NCI-H345 treated with DMSO at 0.1 percent for 48 hours (cell line): ENCODE results near the gene IFNA1.
"Not testable (repeated sequence)": the region's sequence is repeated elsewhere in the genome, so short reads cannot be mapped to it uniquely, and the experiment has no call there.

Source experiments
- DNase-seq: peaks from one replicate; lab custom pipeline; 2025; ENCODE audit not compliant: unreplicated experiment; lab: John Stamatoyannopoulos, UW

IFNA1 gene

DNA sequence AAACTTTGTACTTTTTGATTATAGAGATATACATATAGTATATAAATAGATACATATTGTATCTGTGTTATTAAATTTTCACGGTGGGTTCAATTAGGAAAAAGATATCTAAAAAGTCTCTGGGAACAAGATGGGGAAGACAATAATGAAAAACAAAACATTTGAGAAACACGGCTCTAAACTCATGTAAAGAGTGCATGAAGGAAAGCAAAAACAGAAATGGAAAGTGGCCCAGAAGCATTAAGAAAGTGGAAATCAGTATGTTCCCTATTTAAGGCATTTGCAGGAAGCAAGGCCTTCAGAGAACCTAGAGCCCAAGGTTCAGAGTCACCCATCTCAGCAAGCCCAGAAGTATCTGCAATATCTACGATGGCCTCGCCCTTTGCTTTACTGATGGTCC lies at the start of gene IFNA1:
Gene IFNA1, plus strand, starts transcription at position 301 of the 400 bp plus-strand sequence. Its CDS starts 69 bp downstream, at position 370.
- DNase-seq: no peak

DNA sequence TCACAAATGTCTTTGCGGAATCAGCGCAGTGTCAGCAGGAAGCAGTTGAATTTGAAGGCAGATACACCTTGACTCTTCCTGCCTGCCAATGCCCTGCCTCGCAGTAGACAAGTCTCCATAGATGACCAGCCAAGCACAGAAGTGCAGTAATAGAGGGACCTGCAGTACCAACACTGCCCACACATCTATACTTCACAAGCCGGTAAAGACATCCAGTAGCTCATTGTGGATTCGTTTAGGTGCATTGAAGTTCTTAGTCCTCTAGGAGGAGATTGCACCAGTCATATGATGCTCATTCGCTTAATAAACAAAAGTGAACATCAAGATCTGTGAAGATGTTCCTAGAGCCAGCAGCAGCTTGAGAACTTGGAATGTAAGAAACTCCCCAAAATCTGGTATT lies 48.0 kb upstream of the IFNA1 start:
- no peak for DNase-seq

DNA sequence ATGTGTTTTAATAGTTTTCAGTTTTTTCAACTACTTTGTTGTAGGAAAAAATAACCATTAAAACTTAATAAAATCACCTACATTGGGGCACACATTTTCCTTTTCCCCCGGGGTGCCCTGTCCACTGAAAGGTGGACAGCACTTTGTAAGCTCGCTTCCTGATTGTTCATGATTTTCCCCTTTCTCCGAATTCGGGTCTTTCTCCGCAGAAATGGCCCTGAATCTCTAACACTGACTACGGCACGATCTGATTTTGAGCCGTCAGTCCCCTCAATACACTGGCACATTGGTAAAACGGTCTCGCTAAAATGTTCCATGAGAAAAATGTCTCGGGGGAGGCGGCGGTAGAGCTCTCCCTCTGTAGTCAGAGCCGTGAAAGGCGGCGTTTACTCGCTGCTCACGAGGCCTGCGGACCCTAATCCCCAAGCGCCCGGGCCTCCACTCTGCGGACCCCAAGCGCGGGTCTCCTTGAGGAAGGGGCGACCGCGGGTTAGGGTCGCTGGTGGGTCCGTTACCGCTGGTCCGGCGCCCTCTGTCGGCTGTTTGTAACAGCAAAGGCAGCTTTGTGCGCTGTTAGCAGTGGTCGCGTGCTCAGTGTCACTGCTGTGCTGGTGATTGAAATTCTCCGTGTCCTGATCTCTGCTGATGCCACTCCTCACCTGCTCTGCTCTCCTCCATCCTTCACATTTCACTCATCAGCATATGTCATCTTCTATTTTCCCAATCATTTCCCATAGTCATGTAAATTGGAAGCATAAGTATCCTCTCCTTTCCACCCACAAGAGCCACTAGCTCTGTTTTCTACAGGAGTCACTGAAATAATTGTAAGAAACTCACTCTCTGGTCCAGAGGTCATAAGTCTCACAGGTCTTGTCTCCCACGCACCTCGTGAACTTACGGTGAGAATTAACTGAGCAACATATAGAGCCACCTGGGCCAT lies 44.2 kb upstream of the IFNA1 start:
- DNase-seq: peak; percentile 13

DNA sequence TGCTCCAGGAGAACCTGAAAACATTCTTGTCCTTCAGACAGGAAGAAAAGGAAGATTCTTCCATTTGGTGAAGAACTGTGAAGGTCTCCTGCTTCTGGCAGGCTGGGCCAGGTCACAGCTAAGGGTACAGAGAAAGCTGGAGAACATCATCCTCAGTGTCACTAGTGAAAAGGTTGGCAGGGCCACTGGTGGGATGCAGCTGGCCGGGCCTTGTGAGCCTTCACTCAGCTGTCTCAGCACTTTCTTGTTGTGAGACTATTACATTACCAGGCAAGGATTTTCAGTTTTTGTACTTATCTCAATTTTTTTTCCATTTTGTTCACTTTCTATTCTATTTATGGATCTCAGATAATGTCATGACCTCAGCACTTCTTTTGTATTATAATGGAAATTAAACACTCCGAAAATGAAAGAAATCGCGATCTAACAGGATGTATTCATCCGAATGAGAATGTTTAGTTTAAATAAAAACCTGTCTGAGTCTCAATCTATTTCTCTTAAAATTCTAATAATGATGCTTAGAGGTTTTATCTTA lies 41.2 kb upstream of the IFNA1 start:
- DNase-seq: no peak

DNA sequence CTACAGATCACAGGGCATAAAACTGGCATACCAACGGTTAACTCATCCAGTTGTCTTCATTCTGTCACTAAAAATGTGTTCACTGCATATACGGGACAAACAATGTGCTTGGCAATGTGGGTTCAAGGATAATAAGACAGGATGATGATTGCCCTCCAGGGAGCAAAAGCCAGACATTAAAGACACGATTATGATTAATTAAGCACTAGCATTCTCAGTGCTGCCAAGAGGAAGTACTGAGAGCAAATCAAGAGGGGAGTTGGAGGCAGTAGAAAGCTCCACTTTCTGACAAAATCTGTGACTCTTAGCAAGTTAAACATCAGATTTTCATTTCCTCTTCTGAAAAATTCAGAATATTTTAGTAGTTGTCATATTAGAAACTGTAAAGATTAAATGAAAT lies 40.3 kb upstream of the IFNA1 start:
- DNase-seq: no peak

DNA sequence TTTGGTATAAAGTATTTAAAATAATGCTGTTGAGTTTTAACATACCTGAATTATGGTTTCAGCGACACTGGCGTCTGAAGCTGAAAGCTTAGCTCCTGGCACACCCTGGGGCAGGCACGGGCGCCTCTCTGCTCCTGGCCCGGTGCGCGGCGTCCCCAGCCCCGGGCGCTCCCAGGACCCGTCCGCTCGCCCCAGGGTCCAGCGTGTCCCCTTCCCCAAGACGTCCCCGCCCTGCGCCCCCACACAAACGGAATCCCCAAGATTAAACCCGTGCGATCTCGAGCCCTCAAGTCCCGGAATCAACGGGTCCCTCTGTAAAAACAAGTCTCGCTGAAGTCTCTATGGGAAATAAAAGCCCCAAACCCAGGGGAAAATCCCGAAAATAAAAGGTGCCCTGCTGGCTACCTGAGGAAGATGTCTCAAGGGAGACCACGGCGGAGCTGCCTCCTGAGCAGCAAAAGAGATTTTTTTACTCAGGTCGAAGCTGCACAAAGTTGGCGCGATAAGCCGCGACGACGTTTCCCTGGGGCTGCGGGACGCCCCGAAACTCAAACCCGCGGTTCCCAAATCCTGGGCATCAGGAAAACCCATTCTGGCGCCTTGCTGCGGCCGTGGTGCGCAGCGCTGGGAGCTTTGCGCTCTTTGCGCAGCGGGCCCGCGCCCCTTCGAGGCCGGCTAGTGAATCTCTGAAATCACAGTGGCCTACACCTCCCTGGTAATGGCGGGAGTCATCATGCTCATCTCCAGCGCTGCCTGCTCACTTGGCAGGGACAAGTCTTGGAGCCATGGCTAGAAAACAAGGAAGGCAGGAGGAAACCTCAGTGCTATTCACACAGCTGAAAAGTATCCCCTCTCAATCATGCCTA lies 37.6 kb upstream of the IFNA1 start:
- no peak for DNase-seq

DNA sequence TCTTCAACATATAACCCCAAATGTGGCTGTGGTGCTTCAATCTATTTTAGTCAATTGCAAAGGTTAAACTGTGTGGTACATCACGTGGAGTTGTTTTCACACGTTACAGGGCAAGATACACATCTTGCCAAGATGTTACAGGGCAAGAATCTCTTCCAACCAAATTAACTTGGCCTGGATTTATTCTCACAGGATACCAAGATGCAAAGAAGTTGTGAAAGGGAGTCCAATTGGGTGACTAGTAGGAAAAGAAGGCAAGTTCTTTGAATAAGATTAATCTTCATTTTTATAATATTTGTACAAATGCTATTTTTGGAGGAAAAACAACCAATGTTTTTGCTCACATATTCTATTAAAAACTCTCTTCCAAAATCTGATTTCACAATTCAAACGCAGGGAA lies 36.1 kb upstream of the IFNA1 start:
- no peak for DNase-seq

DNA sequence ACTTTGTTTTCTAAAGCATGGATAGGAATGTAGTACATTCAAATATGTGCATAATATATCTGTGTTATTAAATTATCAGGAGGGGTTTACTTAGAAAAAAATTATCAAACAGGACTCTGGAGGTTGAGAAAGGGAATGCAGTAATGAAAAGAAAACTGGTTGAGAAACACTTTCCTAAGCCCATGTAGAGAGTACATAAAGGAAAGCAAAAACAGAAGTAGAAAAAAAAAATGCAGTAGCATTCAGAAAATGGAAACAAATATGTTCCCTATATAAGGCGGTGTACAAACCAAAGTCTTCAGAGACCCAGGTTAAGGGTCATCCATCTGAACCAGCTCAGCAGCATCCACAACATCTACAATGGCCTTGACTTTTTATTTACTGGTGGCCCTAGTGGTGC lies 31.4 kb upstream of the IFNA1 start, which contains the start of gene IFNA8:
Gene IFNA8, plus strand, starts transcription at position 301 of the 400 bp plus-strand sequence. Its CDS starts 60 bp downstream, at position 361.
- DNase-seq: no peak

DNA sequence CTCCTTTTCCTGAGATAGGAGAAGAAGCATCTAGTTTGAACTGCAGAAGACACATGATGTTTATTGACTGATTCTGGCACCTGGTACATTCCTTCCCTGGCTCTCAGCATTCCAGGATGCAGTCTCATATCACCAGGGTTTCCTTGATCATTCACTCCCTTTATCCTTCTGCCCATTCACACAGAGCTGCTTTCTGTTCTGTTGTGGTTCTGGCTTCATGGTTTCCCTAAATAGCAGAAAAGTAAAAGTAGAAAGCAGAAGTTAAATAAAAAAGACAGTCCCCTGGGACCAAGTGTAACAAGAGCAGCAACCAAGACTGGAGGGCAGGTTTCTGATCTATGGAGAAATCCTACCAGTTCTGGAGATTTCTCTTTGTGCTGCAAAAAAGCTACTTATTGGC lies 28.1 kb upstream of the IFNA1 start:
- no peak for DNase-seq

DNA sequence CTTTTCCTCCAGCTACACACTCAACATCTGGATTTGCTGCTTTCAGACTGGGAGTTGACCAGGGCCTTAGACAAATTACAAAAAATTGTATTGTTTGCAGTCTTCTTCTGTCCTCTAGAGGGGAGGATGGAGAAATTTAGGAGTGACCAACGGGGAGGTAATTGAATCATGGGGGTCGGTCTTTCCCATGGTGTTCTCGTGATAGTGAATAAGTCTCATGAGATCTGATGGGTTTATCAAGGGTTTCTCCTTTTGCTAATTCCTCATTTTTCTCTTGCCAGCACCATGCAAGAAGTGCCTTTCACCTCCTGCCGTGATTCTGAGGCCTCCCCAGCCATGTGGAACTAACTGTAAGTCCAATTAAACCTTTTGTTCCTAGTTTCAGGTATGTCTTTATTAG lies 27.1 kb upstream of the IFNA1 start:
- DNase-seq: no peak

DNA sequence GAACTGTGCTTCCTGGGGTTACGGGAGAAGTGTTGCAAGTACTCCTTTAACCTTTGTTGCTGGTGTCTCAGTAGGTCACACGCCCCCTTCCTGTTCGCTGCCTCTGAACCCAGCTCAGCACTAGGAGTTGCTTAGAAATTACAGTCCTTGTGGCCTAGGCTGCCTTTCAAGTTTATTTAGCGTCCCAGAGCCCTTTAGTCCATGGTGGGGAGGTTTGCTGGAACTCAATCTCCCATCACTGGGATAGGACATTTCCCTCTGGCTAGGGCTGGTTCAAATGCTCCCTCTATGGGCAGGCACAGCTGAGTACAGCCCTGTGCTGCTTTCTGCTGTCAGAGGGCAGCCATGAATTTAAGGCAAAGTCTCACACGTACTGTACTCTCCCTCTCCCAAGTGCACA lies 26.6 kb upstream of the IFNA1 start:
- no peak for DNase-seq

DNA sequence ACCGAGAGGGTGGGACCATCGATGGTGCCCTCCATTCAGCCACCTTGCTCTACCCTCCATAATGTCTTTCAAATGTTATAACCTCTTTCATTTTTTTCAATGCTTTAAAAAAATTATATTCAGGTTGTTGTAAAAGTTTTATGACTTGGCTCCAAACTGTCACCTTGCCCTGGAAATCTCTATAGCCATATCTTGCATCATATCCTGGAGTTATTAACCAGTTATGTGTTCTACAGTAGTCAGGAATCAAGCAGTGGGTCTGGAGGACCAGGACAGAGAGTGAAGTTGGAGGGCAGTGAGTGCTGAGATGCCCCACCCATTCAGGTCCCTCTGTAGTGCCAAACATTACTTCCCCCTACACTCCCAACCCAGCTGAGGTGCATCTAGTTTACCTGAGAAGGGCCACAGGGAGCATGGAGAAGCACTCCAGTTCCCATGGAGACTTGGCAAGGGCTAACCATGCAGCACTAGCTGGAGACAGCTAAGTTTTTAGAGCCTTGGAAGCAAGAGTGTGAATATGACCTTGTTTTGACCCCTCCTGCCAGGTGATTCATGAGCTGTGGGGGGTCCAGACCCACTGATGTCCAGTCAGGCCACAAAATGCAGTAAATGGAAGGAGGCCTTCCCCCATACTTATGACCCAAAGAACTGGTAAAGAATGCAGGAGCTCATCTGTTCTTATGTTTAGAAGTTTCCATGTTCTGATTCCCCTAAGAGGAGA lies 25.9 kb upstream of the IFNA1 start:
- no peak for DNase-seq

DNA sequence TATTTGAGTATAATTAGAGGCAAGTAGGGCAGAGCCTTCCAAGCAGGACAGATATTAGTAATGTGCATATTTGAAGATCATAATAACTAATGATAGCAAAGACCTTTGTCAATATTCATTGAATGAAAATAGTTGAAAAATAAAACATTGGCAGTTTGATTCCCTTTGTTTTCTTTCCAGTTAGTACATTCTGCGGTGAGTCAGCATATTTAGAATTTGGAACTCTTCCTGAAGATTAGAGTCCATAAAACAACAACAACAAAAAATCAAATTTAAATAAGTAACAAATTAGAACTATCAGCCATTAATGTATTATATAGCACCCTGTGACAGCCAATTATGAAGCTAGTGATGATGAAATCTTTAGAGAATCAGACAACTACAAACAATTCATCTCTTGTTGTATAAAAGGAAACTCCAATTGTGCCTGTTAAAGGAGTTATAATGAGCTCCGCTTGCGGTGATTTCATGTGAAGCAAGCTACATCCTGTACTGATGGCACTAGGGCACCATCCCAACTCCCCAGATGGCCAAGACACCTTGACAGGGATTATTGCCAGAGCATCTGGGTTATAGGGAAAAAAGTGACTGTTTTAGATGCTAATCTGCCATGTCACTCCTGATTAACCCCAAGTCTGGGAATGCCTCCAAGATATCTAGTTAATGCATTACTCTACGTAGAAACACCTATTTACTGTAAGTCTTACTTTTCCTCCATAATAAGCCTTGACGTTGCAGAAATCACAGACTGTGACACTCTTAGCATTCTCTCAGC lies 24.6 kb upstream of the IFNA1 start:
- no peak for DNase-seq

DNA sequence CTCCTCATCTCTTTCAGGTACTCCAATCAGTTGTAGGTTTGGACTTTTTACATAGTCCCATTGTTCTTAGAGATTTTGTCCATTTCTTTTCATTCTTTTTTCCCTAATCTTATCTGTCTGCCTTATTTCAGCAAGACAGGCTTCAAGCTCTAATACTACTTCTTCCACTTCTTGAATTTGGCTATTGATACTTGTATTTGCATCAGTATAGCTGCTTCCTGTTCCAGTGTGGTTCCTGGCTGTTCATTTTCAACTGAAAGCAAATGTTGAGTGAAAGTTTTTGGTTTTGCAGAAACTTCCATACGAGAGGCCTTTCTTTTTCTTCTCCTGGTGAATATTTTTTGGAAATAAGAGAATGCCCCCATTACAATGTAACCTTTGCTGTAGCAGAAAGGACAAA lies 12.0 kb upstream of the IFNA1 start:
- no peak for DNase-seq

DNA sequence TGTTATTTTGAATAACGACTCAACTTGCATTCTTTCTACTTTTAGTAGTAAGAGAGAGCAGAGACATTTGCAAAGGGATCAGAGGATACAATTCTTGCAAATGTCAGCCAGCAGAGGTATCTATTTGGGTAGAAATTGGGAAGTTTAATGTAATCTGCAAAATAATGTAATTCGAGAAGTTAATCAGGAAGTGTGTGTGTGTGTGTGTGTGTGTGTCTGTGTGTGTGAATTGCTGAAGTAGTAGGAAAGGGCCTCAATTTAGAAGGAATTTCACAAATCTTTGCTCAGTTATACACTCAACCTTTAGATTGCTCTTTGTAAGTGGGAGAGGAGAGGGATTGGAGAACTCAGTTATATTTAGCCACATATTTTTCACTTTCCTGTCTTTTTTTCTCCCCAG lies 11.0 kb upstream of the IFNA1 start:
- DNase-seq: no peak

DNA sequence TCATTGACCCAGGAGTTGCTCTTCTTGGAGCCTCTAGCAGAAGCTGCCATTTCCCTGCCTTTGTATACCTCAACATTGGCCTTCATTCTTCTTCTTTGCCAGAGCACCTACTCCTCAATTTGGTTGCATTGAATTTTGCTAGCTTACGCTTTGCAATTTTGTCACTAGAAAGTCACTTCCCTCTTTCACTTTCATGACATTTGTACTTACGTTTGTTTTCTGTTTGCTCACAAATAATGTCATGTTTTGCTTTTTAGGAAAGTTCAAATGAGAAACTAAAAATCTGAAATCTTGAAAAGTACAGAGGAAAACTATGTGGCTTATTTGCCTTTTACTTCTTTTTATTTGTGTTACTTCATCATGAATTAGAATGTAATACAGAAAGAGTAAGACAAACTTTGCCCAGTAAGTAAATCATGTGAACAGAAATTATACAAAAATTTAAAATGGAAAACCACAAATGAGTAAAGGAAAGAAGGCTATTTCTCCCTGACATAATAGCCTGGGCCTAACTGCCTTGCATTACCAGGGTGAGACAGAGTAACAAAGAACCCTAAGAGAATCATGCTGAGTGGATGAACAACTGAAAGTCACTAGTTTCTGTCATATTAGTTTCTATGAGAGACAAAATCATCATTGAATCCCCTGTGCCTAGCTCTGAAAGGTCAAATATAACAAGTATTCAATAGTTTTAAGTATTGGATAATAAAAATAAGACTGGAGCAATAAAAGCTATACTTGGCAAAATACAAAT lies 7.4 kb upstream of the IFNA1 start:
- no peak for DNase-seq

DNA sequence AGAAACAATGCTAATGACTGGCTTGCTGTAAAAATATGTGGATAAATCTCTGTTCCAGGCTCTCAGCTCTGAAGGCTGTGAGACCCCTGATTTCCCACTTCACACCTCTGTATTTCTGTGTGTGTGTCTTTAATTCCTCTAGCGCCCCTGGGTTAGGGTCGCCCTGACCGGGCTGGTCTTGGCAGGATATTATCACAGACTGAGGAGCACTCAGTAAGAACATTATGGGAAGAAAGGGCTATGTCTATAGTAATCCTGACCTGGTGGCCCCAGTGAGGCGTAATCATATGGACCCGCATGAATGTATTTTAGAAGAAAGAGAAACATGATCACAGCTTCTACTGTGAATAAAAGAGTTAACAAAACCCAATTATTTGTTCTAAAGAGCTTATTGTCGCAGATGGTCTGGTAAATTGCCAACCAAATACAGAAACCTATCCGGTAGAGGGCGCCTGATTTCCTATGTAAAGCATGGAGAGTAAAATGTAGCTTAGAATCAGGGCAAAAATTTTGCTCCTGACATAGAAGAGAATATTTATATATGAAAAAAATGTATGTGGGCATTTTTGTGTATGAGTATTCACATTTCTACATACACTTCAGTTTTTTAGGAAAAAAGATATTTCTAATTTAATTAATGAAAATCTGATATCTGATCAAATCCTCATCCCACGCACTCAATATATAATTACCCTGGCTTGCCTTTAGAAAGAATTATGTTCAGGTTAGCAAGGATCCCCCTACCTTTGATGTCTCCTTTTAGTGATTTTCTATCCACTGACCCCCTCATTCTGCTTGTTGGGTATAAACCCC lies 5.8 kb upstream of the IFNA1 start:
- DNase-seq: no peak

DNA sequence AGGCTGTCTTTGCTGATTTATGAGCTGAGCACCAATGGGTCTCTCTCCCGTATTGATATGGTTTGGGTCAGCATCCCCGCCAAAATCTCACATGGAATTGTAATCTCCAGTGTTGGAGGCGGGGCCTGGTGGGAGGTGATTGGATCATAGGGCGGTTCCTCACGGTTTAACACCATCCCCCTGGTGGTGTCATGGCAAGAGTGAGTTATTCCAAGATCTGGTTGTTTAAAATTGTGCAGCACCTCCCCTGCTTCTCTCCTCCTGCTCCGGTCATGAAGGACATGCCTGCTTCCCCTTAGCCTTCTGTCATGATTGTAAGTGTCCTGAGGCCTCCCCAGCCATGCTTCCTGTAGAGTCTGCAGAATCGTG lies 5.2 kb upstream of the IFNA1 start:
- DNase-seq: not testable (repeated sequence)
